ENCODE results near the gene MYCN.

The MYCN gene

GRCh38 chr2:15980605-15981098 is 40.3 kb downstream of the MYCN start:
- no peak for DNase-seq

GRCh38 chr2:15981646-15982045 is 41.3 kb downstream of the MYCN start:
- DNase-seq = no peak

GRCh38 chr2:15982285-15983044 is 42.1 kb downstream of the MYCN start:
- no peak for DNase-seq

DNA sequence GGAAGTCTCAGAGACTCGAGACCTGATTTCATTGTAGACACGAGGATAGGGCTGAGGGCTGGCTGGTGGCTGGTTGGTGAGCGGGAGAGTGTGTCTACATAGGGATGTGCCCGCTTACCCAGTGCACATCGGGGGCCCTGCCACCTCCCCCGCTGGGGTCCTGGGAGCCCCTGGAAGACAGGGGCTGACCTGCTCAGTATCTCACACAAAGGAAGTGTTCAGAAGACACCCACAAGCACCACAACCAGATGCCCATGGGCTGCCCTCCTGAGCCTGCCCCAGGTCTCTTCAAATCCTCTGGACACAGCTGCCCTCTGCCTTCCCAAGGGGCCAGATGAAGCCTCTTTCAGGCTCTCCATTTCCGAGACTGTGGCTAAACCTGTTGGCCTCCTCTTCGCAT is 43.1 kb downstream of the MYCN start:
- no peak for DNase-seq

GRCh38 chr2:15984368-15985255 is 44.3 kb downstream of the MYCN start:
- DNase-seq = no peak

DNA sequence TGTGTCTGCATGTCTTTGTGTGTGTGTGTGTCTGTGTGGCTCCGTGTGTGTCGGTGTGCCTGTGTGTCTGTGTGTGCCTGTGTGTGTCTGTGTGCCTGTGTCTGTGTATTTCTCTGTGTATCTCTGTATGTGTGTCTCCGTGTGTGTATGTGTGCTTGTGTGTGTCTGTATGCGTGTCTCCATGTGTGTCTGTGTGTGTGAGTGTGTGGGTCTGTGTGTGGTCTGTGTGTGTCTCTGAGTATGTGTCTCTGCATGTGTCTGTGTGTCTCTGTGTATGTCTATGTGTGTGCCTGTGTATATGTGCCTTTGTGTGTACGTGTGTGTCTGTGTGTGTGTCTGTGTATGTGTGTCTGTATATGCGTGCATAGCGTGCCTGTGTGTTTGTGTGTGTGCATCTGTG is 45.2 kb downstream of the MYCN start:
- no peak for DNase-seq

DNA sequence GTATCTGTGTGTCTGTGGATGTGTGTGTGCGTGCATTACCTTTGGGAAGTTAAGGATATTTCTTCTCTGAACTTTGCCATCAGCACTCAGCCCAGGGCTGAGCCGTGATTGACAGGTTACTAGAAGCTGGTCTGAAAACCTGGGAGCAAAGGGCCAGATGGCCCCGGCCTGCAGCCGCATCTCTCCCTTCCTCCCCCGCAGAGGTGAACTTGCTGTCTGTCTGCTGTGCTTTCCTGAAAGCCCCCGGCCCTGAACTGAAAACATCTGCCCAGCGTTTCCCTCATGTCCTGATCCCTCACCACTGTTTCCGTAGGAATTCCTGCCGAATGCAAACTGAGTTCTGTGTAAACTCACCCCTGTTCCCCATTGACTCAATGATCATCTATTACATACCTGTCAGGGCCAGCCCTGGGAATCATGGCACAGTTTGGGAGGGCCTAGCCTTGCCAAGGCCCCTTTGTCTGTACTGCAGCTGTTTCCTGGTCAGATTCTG is 45.8 kb downstream of the MYCN start:
- DNase-seq = no peak

- DNase-seq = no peak
These were observed 46.3 kb downstream of the MYCN start for GRCh38 chr2:15986644-15987043.

DNA sequence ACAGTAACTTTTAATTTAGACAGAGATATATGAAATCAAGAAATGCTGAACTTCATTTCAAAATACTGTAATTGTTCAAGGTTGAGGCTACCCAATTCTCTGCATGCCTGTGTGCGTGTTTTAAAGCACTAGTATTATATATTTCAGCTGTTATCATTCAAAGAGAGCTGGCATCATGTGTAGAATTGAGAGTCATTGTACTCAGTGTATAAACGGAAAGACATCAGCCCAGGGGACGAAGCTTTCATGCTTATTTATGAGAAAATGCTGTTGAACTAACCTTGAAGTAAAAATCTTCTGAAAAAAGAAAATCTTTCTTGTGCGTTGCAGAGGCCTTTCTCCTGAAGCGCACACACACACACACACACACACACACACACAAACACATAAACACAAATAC is 48.4 kb downstream of the MYCN start:
- DNase-seq = no peak

DNA sequence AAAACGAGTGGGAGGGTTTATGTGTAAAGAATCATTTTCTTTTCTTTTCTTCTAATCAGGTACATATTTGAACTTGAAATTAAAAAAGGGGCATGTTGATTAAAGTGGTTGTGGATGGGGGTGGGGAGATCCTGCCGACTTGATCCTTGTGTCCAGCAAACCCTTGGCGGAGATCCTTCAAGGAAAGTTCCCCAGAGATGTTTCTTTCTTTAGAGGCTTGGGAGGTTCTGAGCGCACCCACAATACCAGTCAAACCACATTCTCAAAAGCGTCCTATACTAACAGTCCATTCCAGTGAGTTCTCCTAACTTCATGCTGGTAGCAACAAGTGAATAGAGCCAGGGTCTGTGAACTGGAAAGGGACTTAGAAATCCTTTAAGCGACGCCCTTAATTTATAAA is 49.2 kb downstream of the MYCN start:
- no peak for DNase-seq

DNA sequence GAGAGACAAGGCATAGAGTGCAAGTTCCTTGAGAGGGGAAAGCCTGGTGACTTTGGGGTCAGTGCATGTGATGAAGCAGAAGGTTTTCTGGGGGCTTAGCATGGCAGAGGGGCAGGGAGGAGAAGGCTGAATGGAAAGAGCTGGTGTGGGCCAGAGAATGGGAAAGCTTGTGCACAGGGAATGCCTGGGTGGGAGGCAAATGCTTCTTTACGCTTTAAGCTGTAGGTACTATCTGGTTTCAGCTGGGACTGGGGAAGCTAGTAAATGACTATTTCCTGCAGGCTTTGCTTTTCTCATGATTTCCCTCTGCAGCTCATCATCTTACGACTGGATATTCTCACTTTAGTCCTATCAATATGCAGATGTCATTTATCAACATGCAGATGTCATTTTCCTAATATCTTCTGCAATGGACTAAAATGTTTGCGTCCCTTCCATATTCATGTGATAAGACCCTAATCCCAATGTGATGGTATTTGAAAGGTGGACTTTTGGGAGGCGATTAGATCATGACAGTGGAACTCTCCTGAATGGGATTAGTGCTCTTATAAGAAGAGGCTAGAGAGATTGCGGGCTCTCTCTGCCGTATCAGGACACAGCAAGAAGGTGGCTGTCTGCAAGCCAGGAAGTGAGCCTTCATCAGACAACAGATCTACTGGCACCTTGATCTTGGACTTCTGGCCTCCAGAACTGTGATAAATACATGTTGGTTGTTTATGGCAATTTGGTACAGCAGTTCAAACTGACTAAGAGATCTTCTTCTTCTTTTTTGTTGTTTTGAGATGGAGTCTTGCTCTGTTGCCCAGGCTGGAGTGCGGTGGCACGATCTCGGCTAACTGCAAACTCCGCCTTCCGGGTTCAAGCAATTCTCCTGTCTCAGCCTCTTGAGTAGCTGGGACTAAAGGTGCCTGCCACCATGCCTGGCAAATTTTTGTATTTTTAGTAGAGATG is 50.1 kb downstream of the MYCN start:
- no peak for DNase-seq

DNA sequence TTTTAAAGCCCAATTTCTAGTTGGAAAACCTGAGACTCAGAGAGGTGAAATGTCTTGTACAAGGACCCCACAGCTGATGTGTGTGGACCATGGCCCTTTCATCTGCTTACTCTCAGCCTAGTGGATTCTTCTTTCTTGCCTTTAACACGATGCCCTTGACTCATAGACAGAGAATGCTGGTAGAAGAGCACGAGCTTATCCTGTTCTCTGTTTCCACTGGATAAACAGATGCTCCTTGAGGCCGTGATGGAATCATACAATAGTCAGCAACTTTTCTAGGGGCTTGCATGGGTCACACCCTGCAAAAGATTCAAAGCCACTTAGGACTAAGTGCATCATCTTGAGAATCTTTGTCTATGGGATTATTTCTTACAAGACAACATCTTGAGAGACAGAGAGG is 50.9 kb downstream of the MYCN start:
- DNase-seq = no peak

DNA sequence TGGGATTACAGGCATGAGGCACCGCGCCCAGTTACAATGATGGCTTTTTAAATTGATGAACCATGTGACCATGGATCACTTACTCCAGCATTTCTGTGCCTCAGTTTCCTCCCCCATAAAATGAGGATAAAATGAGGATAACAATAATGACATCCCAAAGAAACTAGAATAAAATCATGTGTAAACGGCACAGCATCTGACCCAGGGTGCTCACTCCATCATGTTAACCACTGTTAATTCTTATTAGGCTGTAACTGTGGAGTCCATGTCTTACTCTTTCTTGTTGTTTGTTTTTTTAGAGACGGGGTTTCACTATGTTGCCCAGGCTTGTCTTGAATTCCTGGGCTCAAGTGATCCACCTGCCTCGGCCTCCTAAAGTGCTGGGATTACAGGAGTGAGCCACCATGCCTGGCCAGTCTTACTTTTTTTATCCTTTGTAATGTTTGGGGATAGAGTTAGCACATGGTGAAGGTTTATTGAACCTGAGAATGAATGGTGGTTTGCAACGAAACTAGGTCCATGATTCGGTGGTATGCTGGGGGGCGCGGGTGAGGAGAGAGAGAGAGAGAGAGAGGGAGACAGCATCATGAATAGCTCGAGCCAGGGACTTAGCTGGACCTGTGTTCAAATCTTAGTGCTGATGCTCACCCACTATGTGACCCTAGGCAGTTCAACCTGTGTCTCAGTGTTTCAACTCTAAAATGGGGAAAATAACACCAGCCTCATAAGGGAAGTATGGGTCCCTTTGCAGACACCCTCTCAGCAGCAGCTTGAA is 52.3 kb downstream of the MYCN start:
- DNase-seq = no peak

DNA sequence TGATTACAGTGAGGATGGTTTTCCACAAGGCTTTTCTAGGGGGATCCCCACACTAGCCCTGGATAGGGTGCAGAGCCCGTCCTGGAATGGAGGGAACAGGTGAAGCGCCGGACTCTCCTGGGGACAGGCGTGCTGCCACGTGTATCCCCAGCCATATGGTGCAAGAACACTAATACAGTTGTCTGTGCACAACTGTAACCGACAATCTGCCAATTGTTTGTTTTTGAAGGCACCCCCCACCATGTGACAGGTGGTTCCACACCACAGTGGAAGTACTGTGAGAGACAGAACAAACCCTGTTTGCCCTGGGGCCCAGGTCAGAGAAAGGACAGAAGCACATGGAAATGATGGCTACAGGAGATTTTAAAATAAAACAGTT is 52.9 kb downstream of the MYCN start:
- DNase-seq = no peak

DNA sequence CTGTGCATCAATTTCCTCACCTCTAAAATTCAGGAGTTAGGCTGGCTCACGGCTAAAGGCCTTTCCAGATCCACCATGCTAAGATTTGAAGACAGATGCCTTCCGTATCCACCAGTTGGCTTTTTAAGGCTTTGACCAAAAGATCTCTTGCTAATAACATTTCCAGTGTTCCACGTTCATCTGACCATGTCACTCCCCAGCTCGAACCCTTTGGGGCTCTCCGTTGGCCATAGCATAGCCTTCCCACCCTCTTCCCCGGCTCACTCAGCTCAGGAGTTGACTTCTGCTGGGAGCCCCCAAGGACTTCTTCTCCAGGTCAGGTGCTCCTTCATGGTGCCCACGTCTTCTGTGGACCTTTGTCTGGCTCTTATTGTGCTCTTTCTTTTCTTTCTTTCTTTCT is 53.3 kb downstream of the MYCN start:
- DNase-seq = no peak

GRCh38 chr2:15995603-15996002 is 55.3 kb downstream of the MYCN start:
- DNase-seq = no peak

Measured in KG1 (cell line).